ENCODE data around the gene CPPED1. TPM values are rescaled to one million over a fixed set of nuclear protein-coding genes. Genes with fewer than 3 reads are reported as not detected.

CPPED1 gene
- total and polyA plus RNA-seq, 8 donors = 8.0 to 178 (median 13.1) TPM

DNA sequence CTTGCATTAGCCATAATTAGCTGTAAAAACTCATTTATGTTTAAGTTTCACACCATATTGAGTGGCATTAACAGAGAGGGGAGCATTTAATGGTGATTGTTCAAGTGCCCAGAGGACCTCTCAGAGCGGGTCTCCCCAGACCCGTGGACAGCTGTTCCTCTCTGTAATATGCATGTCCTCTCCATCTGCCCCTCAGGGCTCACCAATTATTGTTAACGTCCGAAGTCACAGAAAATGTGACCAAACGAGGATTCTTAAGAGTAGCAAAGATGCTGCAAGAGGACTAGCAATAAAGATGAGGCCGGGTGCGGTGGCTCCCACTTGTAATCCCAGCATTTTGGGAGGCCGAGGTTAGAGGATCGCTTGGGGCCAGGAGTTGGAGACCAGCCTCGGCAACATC lies 130.2 kb downstream of the CPPED1 start:
- DNase-seq = no peak
- Histone ChIP-seq H3K4me3 (no peak overlapping the region), H3K9me3 (peaks cover 0 to 13% (median 6%) of the 10 kb centered on the region in 4 donors), H3K4me1 (no peaks in the 10 kb centered on the region), H3K36me3 (peaks cover 0 to 18% (median 3%) of the 10 kb centered on the region in 4 donors), H3K27me3 (no peaks in the 10 kb centered on the region), H3K27ac (no peak overlapping the region)
- intact Hi-C loops (cut with DNase I; ENCODE audit: low total_unique reads) = no loop called here
- 83 to 94% (median 86%) methylated on average over 10 of the region's 10 CpGs for WGBS, 5 donors
- TF ChIP-seq, protein P1, sequence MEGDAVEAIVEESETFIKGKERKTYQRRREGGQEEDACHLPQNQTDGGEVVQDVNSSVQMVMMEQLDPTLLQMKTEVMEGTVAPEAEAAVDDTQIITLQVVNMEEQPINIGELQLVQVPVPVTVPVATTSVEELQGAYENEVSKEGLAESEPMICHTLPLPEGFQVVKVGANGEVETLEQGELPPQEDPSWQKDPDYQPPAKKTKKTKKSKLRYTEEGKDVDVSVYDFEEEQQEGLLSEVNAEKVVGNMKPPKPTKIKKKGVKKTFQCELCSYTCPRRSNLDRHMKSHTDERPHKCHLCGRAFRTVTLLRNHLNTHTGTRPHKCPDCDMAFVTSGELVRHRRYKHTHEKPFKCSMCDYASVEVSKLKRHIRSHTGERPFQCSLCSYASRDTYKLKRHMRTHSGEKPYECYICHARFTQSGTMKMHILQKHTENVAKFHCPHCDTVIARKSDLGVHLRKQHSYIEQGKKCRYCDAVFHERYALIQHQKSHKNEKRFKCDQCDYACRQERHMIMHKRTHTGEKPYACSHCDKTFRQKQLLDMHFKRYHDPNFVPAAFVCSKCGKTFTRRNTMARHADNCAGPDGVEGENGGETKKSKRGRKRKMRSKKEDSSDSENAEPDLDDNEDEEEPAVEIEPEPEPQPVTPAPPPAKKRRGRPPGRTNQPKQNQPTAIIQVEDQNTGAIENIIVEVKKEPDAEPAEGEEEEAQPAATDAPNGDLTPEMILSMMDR (IDR thresholded peaks at IDR 0.05) = no peak
- TF ChIP-seq EP300 (IDR thresholded peaks at IDR 0.05) = no peak
- TF ChIP-seq POLR2AphosphoS5 (IDR thresholded peaks at IDR 0.05) = no peak
- no peak for TF ChIP-seq POLR2A (IDR thresholded peaks at IDR 0.05)

DNA sequence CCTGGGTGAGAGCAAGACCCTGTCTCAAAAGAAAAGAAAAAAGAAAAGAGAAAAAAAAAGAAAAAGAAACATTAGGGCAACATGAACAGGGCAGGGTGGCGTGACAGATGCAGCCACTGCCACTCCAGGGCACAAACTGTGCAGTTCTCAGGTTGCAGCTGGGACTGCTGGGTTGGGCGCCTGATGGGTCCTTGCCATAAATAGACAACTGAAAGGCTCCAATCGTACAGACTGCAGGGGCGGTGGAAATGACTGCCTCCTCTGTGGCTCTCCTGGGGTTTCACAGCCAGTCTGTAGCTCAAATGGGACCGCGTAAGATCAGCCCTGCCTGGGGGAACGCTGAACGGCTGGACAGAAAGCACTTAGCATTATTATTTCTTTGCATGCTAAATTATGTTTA lies 130.7 kb downstream of the CPPED1 start:
- DNase-seq = no peak
- H3K9me3 ChIP-seq = peaks cover 0 to 17% (median 11%) of the 10 kb centered on the region in 4 donors
- no peaks in the 10 kb centered on the region for H3K4me1 ChIP-seq
- H3K27me3 ChIP-seq = no peaks in the 10 kb centered on the region
- WGBS, 5 donors = 88 to 96% (median 95%) methylated on average over 8 of the region's 8 CpGs
- H3K27ac ChIP-seq = no peak overlapping the region
- TF ChIP-seq POLR2AphosphoS5 (IDR thresholded peaks at IDR 0.05) = no peak
- no peak for TF ChIP-seq EP300 (IDR thresholded peaks at IDR 0.05)
- TF ChIP-seq, protein P1 (IDR thresholded peaks at IDR 0.05) = no peak
- no peak for TF ChIP-seq POLR2A (IDR thresholded peaks at IDR 0.05)
- H3K36me3 ChIP-seq = peaks cover 0 to 18% (median 3%) of the 10 kb centered on the region in 4 donors
- no peak overlapping the region for H3K4me3 ChIP-seq
- intact Hi-C loops (cut with DNase I; ENCODE audit: low total_unique reads) = no loop called here

DNA sequence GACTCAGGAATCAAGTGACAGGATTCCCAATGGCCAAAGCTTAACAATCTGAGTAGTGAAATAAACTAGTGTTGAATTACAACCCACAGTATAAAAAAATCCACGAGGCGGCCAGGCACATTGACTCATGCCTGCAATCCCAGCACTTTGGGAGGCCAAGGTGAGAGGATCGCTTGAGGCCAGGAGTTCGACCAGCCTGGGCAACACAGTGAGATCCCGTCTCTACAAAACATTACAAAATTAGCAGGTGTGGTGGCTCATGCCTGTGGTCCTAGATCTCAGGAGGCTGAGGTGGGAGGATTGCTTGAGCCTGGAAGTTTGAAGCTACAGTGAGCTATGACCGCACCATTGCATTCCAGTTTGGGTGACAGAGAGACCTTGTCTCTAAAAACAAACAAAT lies 133.8 kb downstream of the CPPED1 start:
- no peak for TF ChIP-seq POLR2AphosphoS5 (IDR thresholded peaks at IDR 0.05)
- TF ChIP-seq POLR2A (IDR thresholded peaks at IDR 0.05) = no peak
- no peak for TF ChIP-seq EP300 (IDR thresholded peaks at IDR 0.05)
- TF ChIP-seq, protein P1 (IDR thresholded peaks at IDR 0.05) = no peak
- no peaks in the 10 kb centered on the region for H3K27me3 ChIP-seq
- H3K4me1 ChIP-seq = no peaks in the 10 kb centered on the region
- peaks cover 0 to 18% (median 3%) of the 10 kb centered on the region in 4 donors for H3K36me3 ChIP-seq
- no peak for DNase-seq
- no peak overlapping the region for H3K27ac ChIP-seq
- intact Hi-C loops (cut with DNase I; ENCODE audit: low total_unique reads) = no loop called here
- H3K4me3 ChIP-seq = no peak overlapping the region
- 89 to 97% (median 97%) methylated on average over 6 of the region's 6 CpGs for WGBS, 5 donors
- peaks cover 0 to 30% (median 19%) of the 10 kb centered on the region in 4 donors for H3K9me3 ChIP-seq

DNA sequence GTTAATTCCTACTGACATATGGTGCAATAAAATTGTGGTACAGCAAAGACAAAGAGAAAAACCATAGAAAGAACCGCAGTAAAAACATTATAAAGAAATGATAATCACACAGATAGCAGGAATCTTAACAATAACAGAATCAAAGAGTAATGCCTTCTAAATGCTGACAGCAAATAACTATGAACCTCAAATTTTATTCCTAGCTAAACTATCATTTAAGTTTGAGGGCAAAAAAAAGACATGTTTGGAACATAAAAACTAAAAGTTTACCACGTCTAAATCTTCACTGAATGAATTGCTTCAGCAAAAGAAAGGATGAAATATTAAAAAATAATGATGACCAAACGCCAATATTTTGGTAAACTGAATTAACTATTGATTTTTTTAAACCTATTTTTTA lies 135.8 kb downstream of the CPPED1 start:
- intact Hi-C loops (cut with DNase I; ENCODE audit: low total_unique reads) = no loop called here
- no peak overlapping the region for H3K27ac ChIP-seq
- WGBS, 5 donors = 57 to 77% (median 71%) methylated on average over 3 of the region's 3 CpGs
- H3K4me1 ChIP-seq = no peaks in the 10 kb centered on the region
- peaks cover 0 to 31% (median 19%) of the 10 kb centered on the region in 4 donors for H3K9me3 ChIP-seq
- H3K4me3 ChIP-seq = no peak overlapping the region
- TF ChIP-seq POLR2AphosphoS5 (IDR thresholded peaks at IDR 0.05) (no peak), POLR2A (IDR thresholded peaks at IDR 0.05) (no peak), EP300 (IDR thresholded peaks at IDR 0.05) (no peak)
- TF ChIP-seq, protein P1 (IDR thresholded peaks at IDR 0.05) = no peak
- no peak for DNase-seq
- no peaks in the 10 kb centered on the region for H3K27me3 ChIP-seq
- H3K36me3 ChIP-seq = peaks cover 0 to 32% (median 19%) of the 10 kb centered on the region in 4 donors

Measured in stomach (tissue), 9 donors.